Nephron progenitor cell (in vitro differentiated cells): ENCODE results near the gene CELF3.
A peak's percentile ranks its signal among the peaks of the same experiment; 100 is the strongest.
"Not testable (repeated sequence)": the region's sequence is repeated elsewhere in the genome, so short reads cannot be mapped to it uniquely, and the experiment has no call there.

Source experiments
- DNase-seq: peaks from one replicate; pipeline ENCODE4 v3.0.0; 2021
- H3K27ac Mint-ChIP-seq: 2 replicates; pipeline ENCODE4 v1.8.0; 2021; ENCODE audit warnings: mild to moderate bottlenecking, moderate library complexity, mixed read lengths
- H3K27me3 Mint-ChIP-seq: 2 replicates; pipeline ENCODE4 v1.8.0; 2021; ENCODE audit warnings: mild to moderate bottlenecking, low read depth, mixed read lengths; ENCODE audit not compliant: poor library complexity
- H3K36me3 Mint-ChIP-seq: 2 replicates; pipeline ENCODE4 v1.8.0; 2021; ENCODE audit warnings: low read depth, mixed read lengths
- H3K4me1 Mint-ChIP-seq: 2 replicates; pipeline ENCODE4 v1.8.0; 2021; ENCODE audit warnings: mixed read lengths
- H3K4me3 Mint-ChIP-seq: 2 replicates; pipeline ENCODE4 v1.8.0; 2021; ENCODE audit warnings: mild to moderate bottlenecking, moderate library complexity, mixed read lengths
- H3K9me3 Mint-ChIP-seq: 2 replicates; pipeline ENCODE4 v1.8.0; 2021; ENCODE audit warnings: mild to moderate bottlenecking, moderate library complexity, mixed read lengths
- CTCF ChIP-seq: fragments of 200-600 bp; sonication (generic); IDR thresholded peaks from 2 replicates; pipeline ENCODE4 v1.5.0; 2021; ENCODE audit warnings: antibody characterized with exemption

Gene CELF3

GRCh38 chr1:151756291-151756690 is 39.7 kb upstream of the CELF3 start:
- peaks cover 27% of the 10 kb centered on the region for H3K36me3 Mint-ChIP-seq
- H3K4me1 Mint-ChIP-seq = no peaks in the 10 kb centered on the region
- H3K9me3 Mint-ChIP-seq = no peaks in the 10 kb centered on the region
- no peak for TF ChIP-seq CTCF
- no peak for DNase-seq
- no peak overlapping the region for H3K27ac Mint-ChIP-seq
- H3K4me3 Mint-ChIP-seq = no peak overlapping the region
- H3K27me3 Mint-ChIP-seq = peaks cover 13% of the 10 kb centered on the region

- Mint-ChIP-seq H3K36me3 (no peaks in the 10 kb centered on the region), H3K9me3 (peaks cover 19% of the 10 kb centered on the region), H3K27ac (peak overlapping the region; percentile 37), H3K4me3 (no peak overlapping the region), H3K27me3 (peaks cover 60% of the 10 kb centered on the region), H3K4me1 (no peaks in the 10 kb centered on the region)
- DNase-seq = no peak
- no peak for TF ChIP-seq CTCF
These were observed 24.9 kb upstream of the CELF3 start for GRCh38 chr1:151741516-151741915.

- peaks cover 46% of the 10 kb centered on the region for H3K27me3 Mint-ChIP-seq
- H3K36me3 Mint-ChIP-seq = no peaks in the 10 kb centered on the region
- H3K4me1 Mint-ChIP-seq = no peaks in the 10 kb centered on the region
- H3K9me3 Mint-ChIP-seq = peaks cover 21% of the 10 kb centered on the region
- no peak for DNase-seq
- H3K27ac Mint-ChIP-seq = no peak overlapping the region
- no peak for TF ChIP-seq CTCF
- no peak overlapping the region for H3K4me3 Mint-ChIP-seq
These were observed 23.2 kb upstream of the CELF3 start for GRCh38 chr1:151739590-151740355.

- H3K27me3 Mint-ChIP-seq = peaks cover 27% of the 10 kb centered on the region
- DNase-seq = no peak
- no peaks in the 10 kb centered on the region for H3K36me3 Mint-ChIP-seq
- H3K4me3 Mint-ChIP-seq = no peak overlapping the region
- TF ChIP-seq CTCF = no peak
- no peaks in the 10 kb centered on the region for H3K4me1 Mint-ChIP-seq
- H3K27ac Mint-ChIP-seq = no peak overlapping the region
- H3K9me3 Mint-ChIP-seq = peaks cover 21% of the 10 kb centered on the region
These were observed 20.9 kb upstream of the CELF3 start for GRCh38 chr1:151737479-151737878.

GRCh38 chr1:151737026-151737425 is 20.4 kb upstream of the CELF3 start:
- TF ChIP-seq CTCF = no peak
- DNase-seq = no peak
- H3K27me3 Mint-ChIP-seq = peaks cover 25% of the 10 kb centered on the region
- no peak overlapping the region for H3K27ac Mint-ChIP-seq
- no peaks in the 10 kb centered on the region for H3K36me3 Mint-ChIP-seq
- no peak overlapping the region for H3K4me3 Mint-ChIP-seq
- no peaks in the 10 kb centered on the region for H3K4me1 Mint-ChIP-seq
- peaks cover 21% of the 10 kb centered on the region for H3K9me3 Mint-ChIP-seq

GRCh38 chr1:151733995-151734394 is 17.4 kb upstream of the CELF3 start:
- DNase-seq, H3K4me1 Mint-ChIP-seq, H3K27ac Mint-ChIP-seq, H3K36me3 Mint-ChIP-seq, H3K27me3 Mint-ChIP-seq, H3K4me3 Mint-ChIP-seq: not testable (repeated sequence)
- H3K9me3 Mint-ChIP-seq = peaks cover 21% of the 10 kb centered on the region
